ENCODE measurements around the gene BNIP5.
A peak's percentile ranks its signal among the peaks of the same experiment; 100 is the strongest.

Gene BNIP5

DNA sequence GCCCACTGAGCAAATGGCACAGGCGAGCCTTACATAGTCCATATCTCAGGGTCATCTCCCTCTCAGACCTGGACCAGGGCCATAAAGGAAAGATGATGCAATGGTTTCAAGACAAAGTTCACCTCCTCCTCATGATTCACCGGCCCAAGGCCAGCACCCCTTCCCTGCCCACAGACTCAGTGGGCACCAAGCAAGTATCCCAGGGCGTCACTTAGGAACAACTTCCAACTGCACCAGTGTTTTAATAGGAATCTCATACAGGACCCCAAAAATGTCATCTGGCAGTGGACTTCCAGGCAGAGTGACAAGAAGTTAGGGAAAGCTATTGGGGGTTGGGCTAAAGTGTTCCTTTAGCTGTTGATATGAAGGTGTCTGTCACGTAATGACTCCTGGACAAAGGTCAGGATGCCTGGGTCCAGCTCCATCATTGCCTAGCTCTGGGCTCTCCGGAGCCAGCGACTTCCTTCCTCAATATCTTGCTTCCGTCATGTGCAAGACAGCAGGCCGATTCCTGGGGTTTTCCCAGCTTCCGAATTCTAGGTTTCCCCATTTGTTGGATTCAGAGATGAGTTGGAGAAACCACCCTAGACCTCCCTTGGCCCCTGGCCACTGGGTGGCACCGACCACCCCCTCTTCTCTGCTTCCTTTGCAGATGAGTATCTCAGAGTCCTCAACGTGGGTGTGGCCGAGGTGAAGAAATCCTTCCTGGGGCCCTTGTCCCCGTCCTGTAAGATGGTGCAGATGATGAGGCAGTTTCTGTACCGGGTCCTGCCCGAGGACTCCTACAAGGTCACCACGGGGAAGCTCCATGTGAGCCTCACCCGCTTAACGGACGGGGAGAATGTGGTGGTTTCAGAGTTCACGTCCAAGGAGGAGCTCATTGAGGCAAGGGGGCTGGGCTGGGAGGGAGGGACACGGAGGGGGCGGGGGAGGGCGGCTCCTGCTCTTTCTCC is 45.7 kb downstream of the BNIP5 start:
- DNase-seq, result no peak

DNA sequence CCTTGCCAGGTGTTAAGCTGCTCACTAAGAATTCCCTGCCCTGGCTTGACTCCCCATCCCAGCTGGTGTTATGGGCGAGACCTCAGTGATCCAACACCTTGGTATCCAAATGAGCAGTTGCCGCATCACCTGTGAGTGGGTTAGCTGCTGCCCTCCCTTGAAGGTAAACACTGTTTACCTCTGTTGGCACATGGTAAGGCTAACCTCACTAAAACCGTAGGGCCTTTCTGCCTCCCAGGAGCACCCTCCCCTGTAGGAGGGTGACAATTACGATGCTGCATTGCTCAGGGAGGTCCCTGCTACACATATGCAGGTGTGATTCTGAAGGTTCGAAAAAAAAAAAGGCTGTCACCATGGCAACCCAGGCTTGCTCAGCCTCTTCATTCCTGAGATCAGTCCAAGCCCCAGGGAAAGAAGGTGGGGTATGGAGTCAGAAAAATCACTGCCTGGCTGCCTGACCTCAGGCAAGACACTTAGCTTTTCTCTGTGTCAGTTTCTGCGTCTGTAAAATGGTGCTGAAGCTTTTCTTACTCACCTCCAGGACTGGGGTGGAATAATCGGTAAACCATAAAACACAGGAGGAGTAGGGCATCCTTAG is 47.3 kb downstream of the BNIP5 start:
- DNase-seq, result peak; percentile 54

DNA sequence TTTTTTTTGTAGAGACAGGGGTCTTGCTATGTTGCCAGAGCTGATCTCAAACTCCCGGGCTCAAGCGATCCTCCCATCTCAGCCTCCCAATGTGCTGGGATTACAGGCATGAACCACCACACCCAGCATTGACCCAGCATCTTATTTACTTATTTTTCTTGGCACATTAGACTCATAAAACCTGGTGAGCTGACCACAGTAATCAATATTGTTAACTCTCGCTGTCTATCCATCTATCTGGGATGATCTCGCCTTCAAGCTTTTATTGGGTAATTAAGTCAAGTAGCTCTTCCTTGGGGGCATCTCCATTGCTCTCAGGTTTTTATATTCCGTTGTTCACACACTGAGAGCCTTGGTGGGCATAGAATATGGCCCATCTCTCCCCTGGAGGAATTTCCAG is 49.8 kb downstream of the BNIP5 start:
- DNase-seq, result no peak

GRCh38 chr6:36285797-36286196 is 50.9 kb downstream of the BNIP5 start:
- DNase-seq, result no peak

DNA sequence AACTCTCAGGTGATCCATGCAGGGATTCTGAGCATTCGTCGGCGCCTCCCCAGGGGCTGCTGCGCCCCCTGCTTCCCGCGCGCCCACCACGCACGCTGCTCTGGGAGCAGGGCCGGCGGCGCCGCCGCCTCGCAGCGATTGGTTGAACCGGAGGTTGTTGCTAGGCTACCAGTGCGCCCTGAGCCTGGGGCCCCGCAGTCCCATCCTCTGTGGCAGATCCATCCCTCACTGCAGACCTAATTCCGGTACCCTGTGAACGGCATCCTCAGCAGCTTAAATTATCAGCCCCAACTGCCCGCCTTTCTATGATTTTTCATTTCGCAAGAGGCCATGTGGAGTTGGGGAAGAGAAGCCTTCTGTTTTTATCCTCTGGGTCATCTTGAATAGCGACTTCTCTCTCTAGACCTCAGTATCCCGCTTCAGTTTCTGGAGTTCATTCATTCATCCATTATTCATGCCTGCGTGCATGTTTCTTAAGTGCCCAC is 51.5 kb downstream of the BNIP5 start:
- DNase-seq, result no peak

GRCh38 chr6:36284359-36284758 is 52.3 kb downstream of the BNIP5 start:
- DNase-seq, result no peak

DNA sequence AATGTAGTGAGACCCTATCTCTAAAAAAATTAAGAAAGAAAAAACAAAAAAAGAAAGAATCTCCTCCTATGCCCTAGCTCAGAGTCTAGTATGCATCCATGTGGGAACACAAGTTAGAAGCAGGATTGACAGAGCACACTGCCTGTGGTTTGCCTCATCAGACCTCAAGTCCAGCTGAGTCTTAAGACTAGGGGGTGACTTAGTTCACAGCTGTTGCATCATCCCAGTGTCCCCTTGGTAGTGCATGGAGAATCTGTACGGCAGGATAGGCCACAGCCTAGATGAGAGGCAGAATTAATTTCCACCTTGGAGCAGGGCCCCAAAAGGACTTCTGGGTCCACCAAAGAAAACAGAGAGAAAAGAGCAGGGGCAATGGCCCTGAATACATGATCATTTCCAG is 53.1 kb downstream of the BNIP5 start:
- no peak for DNase-seq

GRCh38 chr6:36280983-36281382 is 55.7 kb downstream of the BNIP5 start:
- no peak for DNase-seq

- DNase-seq, result no peak
Measured at GRCh38 chr6:36280467-36280866, 56.2 kb downstream of the BNIP5 start.

DNA sequence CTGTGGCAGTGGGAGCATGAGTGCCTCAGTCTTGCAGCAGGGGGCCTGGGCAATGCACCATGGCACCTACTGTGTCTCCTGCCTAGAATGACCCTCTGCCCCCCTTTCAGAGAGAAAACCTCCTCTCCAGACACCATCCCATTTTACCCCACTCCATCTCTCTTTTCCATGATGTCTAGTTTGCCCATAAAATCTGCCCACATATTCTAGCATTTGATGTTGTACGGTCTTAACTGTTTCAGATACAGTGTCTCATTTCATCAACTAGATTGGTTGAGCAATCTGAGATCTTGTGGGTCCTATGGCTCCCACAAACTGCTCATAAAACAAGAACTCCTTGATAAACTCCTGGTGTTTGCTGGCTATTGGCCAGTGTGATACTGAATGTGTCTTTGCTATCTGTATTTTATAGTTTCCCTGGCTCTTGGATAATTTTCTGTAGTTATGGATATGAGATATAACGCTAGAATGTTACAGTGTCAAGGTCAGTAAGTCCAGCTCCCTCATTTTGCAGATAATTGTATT is 58.7 kb downstream of the BNIP5 start:
- no peak for DNase-seq

DNA sequence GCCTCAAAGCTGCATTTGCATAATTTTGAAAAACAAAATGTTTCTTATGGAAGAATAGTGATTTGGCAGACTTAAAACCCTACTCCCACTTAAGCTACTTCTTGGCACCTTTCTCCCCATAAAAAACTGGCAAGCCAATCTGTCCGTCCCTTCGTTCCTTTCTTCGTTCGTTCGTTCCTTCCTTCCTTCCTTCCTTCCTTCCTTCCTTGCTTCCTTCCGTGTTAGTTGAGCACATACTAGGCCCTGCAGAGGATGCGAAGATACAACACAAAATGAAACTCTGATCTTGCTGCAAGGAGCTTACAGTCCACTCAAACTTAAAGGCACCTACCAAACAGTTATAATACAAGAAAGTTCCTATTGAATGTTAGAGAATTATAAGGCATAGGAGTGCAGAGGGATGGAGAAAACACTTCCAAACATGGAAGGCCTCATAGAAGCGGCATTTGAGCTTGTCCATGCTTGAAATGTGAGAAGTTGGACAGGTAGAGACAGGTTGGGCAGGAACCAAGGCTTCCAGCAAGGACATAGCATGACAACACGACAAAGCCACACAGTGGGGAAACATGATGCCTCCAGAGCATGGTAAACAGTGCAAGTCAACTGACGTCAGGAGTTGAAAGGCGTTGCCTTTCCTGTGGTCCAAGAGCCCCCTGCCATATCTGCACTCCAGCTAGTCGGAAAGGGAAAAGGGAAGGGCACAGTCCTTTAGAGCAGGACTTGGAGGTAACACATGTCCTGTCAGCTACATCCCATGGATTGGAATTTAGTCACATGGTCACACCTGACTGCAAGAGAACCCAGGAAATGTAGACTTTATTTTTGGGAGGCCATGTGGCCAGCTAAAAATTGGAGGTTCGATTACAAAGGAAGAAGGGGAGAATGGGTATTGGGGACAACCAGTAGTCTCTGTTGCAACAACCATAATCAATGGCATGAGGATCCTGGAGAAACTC is 59.8 kb downstream of the BNIP5 start:
- peak; percentile 93 for DNase-seq

GRCh38 chr6:36273802-36274514 is 62.7 kb downstream of the BNIP5 start:
- DNase-seq, result no peak

DNA sequence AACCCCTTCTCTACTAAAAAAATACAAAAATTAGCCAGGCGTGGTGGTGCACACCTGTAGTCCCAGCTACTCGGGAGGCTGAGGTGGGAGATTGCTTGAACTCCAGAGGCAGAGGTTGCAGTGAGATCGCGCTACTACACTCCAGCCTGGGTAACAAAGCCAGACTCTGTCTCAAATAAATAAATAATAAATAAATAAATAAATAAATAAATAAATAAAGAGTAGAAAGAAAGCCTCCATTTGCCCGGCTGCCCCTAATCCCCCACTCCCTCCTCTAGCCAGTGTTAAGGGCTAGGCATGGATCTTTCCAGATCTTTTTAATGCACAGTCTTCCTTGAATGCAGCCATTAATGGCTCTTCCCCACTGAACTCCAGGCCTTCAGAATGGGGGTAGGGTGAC is 63.6 kb downstream of the BNIP5 start:
- DNase-seq, result no peak

DNA sequence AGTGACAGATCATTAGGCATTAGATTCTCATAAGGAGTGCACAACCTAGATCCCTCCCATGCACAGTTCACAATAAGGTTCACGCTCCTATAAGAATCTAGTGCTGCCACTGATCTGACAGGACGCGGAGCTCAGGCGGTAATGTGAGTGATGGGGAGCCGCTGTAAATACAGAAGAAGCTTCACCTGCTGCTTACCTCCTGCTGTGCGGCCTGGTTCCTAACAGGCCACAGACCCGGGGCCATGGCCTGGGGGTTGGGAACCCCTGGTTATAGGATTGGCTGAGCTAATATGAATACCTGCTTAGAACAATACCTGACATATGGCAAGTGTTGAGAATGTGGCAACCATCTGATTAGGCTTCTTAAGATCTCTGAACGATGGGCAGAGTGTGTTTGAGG is 64.5 kb downstream of the BNIP5 start:
- DNase-seq, result no peak

GRCh38 chr6:36269834-36270705 is 66.6 kb downstream of the BNIP5 start, which contains the start of gene PNPLA1:
Gene PNPLA1 (plus strand): TSS chr6:36270060. CDS start chr6:36270460, 400 bp downstream.
- DNase-seq, result no peak

GRCh38 chr6:36268478-36269275 is 68.0 kb downstream of the BNIP5 start:
- DNase-seq, result no peak

DNA sequence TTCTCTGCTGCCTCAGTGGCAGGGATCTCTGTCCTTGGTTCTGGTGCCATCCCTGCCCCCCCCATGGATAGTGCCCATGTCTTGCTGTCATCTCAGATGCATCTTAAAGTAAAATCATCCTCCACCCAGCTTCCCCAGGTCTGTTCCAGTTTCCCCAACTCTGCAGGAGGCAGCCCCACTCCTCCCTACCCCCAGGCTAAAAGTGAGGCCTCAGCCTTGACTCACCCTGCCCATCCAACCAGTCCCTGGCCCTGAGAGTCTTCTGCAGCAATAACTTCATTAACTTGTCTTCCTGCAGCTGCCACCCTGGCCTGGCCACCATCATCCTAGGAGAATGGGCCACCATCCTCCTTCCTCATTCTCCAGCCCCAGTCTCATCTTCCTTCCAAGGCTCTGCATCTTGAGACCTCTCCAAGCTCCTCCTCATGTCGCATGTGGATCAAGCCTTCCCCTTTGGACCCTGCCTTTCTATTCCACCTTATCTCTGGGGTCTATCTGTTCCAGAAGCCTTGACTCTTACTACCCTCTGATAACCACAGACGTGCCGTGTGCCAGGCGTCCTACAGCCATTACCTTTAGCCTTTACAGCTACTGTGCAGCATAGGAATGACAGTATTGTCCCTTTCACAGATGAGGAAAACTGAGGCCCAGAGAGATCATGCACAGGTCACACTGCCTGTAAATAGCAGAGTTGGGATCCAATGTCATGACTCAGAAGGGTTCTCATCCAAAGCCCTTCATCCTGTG is 68.8 kb downstream of the BNIP5 start:
- no peak for DNase-seq

GRCh38 chr6:36266913-36267644 is 69.6 kb downstream of the BNIP5 start:
- DNase-seq, result no peak

Data from NCI-H510A (cell line).